CD4-positive, alpha-beta T cell treated with Interleukin-12 subunit alpha and Interleukin-12 subunit beta, for 1 hour (primary cell): ENCODE measurements around the gene HIVEP1.

ENCODE experiments used
- DNase-seq: peaks from one replicate; pipeline ENCODE4 v3.0.0-alpha.2; 2020

Gene HIVEP1

GRCh38 chr6:12203001-12203400 is 190.9 kb downstream of the HIVEP1 start:
- DNase-seq = no peak

GRCh38 chr6:12208190-12208589 is 196.1 kb downstream of the HIVEP1 start:
- DNase-seq = peak; percentile 13

- no peak for DNase-seq
These were observed 196.6 kb downstream of the HIVEP1 start for GRCh38 chr6:12208673-12209072.
